GM21825 (cell line): ENCODE measurements around the gene NPR2.

Experiments
- ATAC-seq: cut with Tn5 transposase; IDR thresholded peaks from one replicate; pipeline ENCODE4 v1.9.1; 2021; ENCODE audit warnings: mild to moderate bottlenecking, moderate library complexity; ENCODE audit not compliant: unreplicated experiment

NPR2 gene

GRCh38 chr9:35798658-35799374 lies 7.4 kb downstream of the NPR2 start:
- peak; percentile 48 for ATAC-seq

- no peak for ATAC-seq
These were observed 9.1 kb downstream of the NPR2 start for GRCh38 chr9:35800530-35800929.

DNA sequence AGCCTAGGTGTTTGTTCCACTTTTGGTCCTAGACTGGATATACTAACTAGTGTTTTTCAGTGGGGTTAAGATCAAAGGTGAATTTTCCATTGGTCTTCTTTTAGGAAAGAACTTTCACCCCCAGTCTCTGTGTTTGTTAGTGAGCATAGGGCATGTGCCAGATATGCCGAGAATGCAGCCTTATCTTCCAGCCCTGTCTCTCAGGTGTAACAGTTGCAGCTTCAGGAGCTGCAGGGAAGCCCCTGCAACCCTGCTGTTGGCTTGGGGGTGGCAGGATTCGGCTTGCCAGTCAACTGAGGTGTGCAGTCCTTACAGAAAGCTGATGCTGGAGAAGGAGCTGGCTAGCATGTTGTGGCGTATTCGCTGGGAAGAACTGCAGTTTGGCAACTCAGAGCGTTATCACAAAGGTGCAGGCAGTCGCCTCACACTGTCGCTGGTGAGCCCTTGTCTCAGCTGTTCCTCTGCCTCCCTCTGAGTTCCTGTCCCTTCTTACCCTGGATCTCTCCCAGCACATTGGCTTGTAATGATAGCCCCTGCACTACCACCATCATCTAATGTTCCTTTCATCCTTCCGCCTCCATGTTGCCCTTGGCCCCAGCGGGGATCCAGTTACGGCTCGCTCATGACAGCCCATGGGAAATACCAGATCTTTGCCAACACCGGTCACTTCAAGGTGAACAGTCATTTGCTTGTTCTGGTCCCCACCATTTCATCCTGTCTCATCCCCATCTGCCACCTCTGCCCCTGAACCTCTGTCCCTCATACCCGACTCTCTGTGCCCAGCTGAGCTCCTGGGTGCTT lies 10.1 kb downstream of the NPR2 start:
- no peak for ATAC-seq

DNA sequence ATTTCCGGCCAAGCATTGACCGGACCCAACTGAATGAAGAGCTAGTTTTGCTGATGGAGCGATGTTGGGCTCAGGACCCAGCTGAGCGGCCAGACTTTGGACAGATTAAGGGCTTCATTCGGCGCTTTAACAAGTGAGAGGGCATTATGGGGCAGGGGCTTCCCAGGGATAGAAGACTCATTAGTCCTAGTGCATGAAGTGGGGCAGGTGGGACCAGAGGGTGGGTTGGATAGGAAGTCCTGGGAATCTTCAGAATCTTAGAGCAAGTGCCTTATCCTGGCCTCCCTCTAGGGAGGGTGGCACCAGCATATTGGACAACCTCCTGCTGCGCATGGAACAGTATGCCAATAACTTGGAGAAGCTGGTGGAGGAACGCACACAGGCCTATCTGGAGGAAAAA lies 14.7 kb downstream of the NPR2 start:
- ATAC-seq, result no peak

DNA sequence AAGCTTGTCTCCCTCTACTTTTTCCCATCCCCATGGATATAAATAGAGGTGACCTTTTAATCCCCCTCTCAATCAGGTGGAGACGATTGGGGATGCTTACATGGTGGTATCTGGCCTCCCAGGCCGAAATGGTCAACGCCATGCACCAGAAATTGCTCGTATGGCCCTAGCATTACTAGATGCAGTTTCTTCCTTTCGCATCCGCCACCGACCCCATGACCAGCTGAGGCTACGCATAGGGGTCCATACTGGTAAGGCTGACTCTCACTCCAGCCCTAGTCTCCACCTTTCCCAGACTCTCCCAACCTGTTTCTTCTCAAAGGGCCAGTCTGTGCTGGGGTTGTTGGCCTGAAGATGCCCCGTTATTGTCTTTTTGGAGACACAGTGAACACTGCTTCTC lies 17.0 kb downstream of the NPR2 start:
- ATAC-seq, result no peak

GRCh38 chr9:35810122-35810521 lies 18.7 kb downstream of the NPR2 start:
- no peak for ATAC-seq

GRCh38 chr9:35811381-35812024 lies 20.1 kb downstream of the NPR2 start:
- ATAC-seq, result no peak

DNA sequence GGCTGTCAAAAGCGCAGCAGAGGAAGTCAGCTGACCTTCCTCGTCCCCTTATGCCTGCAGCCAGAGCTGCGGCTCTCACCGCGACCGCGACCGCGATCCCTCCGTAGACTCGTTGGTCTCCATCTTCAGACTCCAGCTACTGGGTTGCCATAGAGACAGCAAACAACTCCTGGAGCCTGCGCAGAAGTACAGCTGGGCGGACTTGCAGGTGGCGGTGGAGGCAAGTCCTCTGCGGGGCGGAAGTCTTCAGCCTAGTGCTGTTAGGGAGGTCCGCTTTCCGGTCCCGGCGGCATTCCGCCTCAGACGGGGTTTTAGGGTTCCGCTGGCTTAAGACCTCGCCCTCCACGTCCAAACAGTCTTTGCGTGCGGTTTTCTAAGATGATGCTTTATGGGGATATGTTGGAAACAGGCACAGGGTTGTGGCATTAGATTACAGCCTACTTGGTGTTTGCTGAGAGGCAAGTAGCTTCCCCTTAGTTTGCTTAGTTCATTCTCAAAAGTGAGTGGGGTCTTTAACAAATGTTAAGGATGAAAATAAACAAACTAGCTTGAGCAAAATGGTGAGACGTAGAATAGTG lies 20.7 kb downstream of the NPR2 start, which contains the start of gene SPAG8:
TSS of gene SPAG8 (minus strand) at position 238 of the 578 bp plus-strand sequence. CDS start at position 123, 115 bp downstream.
- ATAC-seq, result peak; percentile 61

GRCh38 chr9:35813434-35814105 lies 22.2 kb downstream of the NPR2 start:
- ATAC-seq, result no peak

DNA sequence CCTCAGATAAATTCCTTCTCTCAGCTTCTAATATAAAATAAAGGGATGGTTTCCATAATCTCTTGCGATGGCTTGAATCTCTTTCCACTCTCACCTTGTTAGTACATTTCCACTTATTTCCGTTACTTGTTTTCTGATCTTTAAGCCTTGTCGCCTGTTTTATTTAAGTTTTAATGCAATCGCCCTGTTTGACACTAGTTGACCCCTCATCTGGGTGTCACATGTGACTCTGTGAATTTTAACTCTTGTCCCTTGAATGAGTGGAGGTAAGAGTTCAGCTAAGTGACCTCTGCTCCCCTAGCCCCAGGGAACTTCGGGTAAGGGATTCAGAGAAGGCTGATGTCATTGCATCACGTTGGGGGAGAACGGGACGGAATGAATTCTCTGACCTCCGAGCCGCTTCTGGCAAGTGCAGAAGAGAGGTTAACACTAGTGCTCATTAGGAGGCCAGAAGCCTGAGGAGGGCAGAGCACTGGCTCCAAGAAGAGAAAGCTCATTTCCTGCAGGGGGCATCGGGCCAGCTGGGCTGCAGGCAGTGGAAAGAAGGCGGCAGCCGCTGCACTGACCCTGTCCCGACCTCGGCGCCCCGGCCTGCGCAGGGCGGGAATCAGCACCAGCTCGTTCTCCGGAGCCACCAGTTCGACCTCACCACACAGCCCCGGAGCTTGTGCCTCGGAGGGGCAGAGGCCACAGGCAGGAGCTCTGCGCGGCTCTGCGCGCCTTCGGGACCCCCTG lies 22.9 kb downstream of the NPR2 start:
- ATAC-seq, result peak; percentile 24

- ATAC-seq, result peak; percentile 68
These were observed 23.6 kb downstream of the NPR2 start, which contains the start of gene HINT2 for GRCh38 chr9:35814841-35815543. Gene HINT2 (minus strand): TSS chr9:35815042. CDS start chr9:35814979, 63 bp downstream.

- ATAC-seq, result no peak
These were observed 25.3 kb downstream of the NPR2 start for GRCh38 chr9:35816708-35817107.

DNA sequence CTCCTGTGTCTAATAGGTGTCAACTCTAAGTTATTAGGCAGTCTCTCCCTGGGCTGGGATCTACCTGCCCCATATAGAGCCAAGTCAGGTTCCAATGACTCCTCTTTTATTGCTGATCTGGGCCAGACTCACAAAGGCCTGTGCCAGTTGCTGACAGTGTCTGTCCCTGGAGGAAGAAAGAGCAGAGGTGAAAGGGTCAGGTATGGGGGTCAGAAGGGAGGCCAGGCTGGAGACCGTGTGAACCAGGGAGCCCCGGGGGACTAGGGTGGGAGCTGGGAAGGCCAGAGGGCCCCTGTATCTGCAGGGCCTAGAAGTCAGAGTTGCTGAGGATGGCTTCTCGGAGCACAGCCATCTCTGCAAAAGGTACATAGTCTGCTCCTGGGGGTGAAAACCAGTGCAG lies 26.9 kb downstream of the NPR2 start:
- no peak for ATAC-seq

DNA sequence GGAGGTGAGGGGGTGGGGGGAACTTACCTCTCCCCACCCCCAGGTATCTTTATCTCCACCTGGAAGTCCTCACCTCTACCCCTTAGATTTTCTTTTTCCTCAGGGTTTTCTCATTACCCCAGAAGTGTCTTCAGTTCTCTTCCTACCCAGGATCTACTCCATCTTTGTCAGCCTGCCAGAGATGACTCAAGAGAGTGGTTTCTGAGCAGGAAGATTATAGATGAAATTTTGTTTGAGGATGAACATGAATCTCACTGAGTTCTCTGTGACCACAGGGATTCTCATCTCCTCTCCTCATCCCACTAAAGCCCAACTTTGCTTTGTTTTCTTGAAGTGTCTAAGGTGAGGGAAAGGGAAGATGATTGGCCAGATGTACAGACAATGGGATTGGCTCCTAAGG lies 28.7 kb downstream of the NPR2 start:
- no peak for ATAC-seq

- no peak for ATAC-seq
These were observed 31.5 kb downstream of the NPR2 start for GRCh38 chr9:35822926-35823325.

- ATAC-seq, result peak; percentile 40
These were observed 34.8 kb downstream of the NPR2 start for GRCh38 chr9:35826071-35826701.

GRCh38 chr9:35827486-35827885 lies 36.1 kb downstream of the NPR2 start:
- ATAC-seq, result no peak

- peak; percentile 7 for ATAC-seq
These were observed 37.3 kb downstream of the NPR2 start, which contains the start of gene FAM221B for GRCh38 chr9:35828716-35829083. Gene FAM221B (minus strand): TSS chr9:35828732. CDS start chr9:35826161, 2,571 bp downstream.
